ENCODE results near the gene PRSS33. TPM values are rescaled to one million over a fixed set of nuclear protein-coding genes. Genes with fewer than 3 reads are reported as not detected.

The PRSS33 gene
- total RNA-seq, 1 donor from 2014 or later: 0.39 TPM

GRCh38 chr16:2786826-2787151 is 571 bp downstream of the PRSS33 start:
- Mint-ChIP-seq H3K4me1 (ENCODE audit: unreplicated experiment) (no peaks in the 10 kb centered on the region), H3K27me3 (peaks cover 13% of the 10 kb centered on the region), H3K4me3 (no peak overlapping the region), H3K9me3 (no peaks in the 10 kb centered on the region), H3K36me3 (no peaks in the 10 kb centered on the region), H3K27ac (no peak overlapping the region)
- TF ChIP-seq CTCF (conservative IDR thresholded peaks at IDR 0.05): no peak
- DNase-seq (ENCODE audit: extremely low spot score, unreplicated experiment): no peak

GRCh38 chr16:2786061-2786825 is 1.1 kb downstream of the PRSS33 start:
- no peaks in the 10 kb centered on the region for H3K36me3 Mint-ChIP-seq
- TF ChIP-seq CTCF (conservative IDR thresholded peaks at IDR 0.05): no peak
- no peaks in the 10 kb centered on the region for H3K4me1 Mint-ChIP-seq (ENCODE audit: unreplicated experiment)
- H3K9me3 Mint-ChIP-seq: no peaks in the 10 kb centered on the region
- DNase-seq (ENCODE audit: extremely low spot score, unreplicated experiment): no peak
- no peak overlapping the region for H3K27ac Mint-ChIP-seq
- H3K27me3 Mint-ChIP-seq: peaks cover 8% of the 10 kb centered on the region
- H3K4me3 Mint-ChIP-seq: no peak overlapping the region

- Mint-ChIP-seq H3K4me3 (no peak overlapping the region), H3K36me3 (no peaks in the 10 kb centered on the region), H3K27me3 (peaks cover 6% of the 10 kb centered on the region), H3K4me1 (ENCODE audit: unreplicated experiment) (peaks cover under 1% of the 10 kb centered on the region), H3K9me3 (no peaks in the 10 kb centered on the region), H3K27ac (no peak overlapping the region)
- TF ChIP-seq CTCF (conservative IDR thresholded peaks at IDR 0.05): no peak
- DNase-seq (ENCODE audit: extremely low spot score, unreplicated experiment): no peak
Measured at GRCh38 chr16:2785101-2785991, 2.0 kb downstream of the PRSS33 start.

- TF ChIP-seq CTCF (conservative IDR thresholded peaks at IDR 0.05): no peak
- H3K36me3 Mint-ChIP-seq: no peaks in the 10 kb centered on the region
- no peak for DNase-seq (ENCODE audit: extremely low spot score, unreplicated experiment)
- peaks cover 4% of the 10 kb centered on the region for H3K4me1 Mint-ChIP-seq (ENCODE audit: unreplicated experiment)
- H3K27ac Mint-ChIP-seq: no peak overlapping the region
- peaks cover 2% of the 10 kb centered on the region for H3K27me3 Mint-ChIP-seq
- no peak overlapping the region for H3K4me3 Mint-ChIP-seq
- no peaks in the 10 kb centered on the region for H3K9me3 Mint-ChIP-seq
Measured at GRCh38 chr16:2784358-2785100, 2.8 kb downstream of the PRSS33 start.

- Mint-ChIP-seq H3K36me3 (no peaks in the 10 kb centered on the region), H3K27ac (no peak overlapping the region), H3K4me1 (ENCODE audit: unreplicated experiment) (peaks cover 4% of the 10 kb centered on the region), H3K9me3 (no peaks in the 10 kb centered on the region), H3K27me3 (no peaks in the 10 kb centered on the region), H3K4me3 (no peak overlapping the region)
- DNase-seq (ENCODE audit: extremely low spot score, unreplicated experiment): no peak
- TF ChIP-seq CTCF (conservative IDR thresholded peaks at IDR 0.05): no peak
Measured at GRCh38 chr16:2783581-2784357, 3.6 kb downstream of the PRSS33 start.

All from type B pancreatic cell (in vitro differentiated cells).